Stimulated activated CD8-positive, alpha-beta memory T cell treated with anti-CD3 and anti-CD28 coated beads, Interleukin-4, amount 100 ng/mL, for 48 hours (primary cell): Measurements from ENCODE around the gene MRPS25.

ENCODE experiments used
- DNase-seq: peaks from one replicate; pipeline ENCODE4 v3.0.0-alpha.2; 2020

MRPS25 gene

GRCh38 chr3:15064835-15065549, at the start of gene MRPS25:
Gene MRPS25 (minus strand): TSS chr3:15065315. CDS start chr3:15065194, 121 bp downstream.
- peak; percentile 91 for DNase-seq

GRCh38 chr3:15113884-15114283, 48.8 kb upstream of the MRPS25 start:
- no peak for DNase-seq

- DNase-seq: no peak
Observed at GRCh38 chr3:15113471-15113870, 48.4 kb upstream of the MRPS25 start.

GRCh38 chr3:15112011-15112410, 46.9 kb upstream of the MRPS25 start:
- no peak for DNase-seq

- no peak for DNase-seq
Observed at GRCh38 chr3:15110206-15110605, 45.1 kb upstream of the MRPS25 start.

DNA sequence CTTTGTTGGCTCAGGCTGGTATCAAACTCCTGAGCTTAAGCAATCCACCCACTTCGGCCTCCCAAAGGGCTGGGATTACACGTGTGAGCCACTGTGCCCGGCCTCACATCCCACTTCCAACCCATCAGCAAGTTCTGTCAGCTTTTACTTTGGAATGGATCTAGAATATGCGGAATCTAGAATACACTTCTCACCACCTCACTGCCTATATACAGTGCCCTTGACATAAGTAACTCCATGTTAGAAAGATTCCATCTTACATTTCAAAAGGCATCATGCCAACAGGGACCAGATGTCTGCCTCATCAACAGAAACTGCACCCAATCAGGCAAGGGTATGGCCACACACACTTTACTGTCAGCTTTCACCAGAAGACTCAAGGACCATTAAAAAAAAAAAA, 43.8 kb upstream of the MRPS25 start:
- DNase-seq: no peak

GRCh38 chr3:15108082-15108545, 43.0 kb upstream of the MRPS25 start:
- DNase-seq: peak; percentile 85

GRCh38 chr3:15107075-15107947, 42.2 kb upstream of the MRPS25 start:
- DNase-seq: no peak

GRCh38 chr3:15102836-15103235, 37.7 kb upstream of the MRPS25 start:
- DNase-seq: no peak

DNA sequence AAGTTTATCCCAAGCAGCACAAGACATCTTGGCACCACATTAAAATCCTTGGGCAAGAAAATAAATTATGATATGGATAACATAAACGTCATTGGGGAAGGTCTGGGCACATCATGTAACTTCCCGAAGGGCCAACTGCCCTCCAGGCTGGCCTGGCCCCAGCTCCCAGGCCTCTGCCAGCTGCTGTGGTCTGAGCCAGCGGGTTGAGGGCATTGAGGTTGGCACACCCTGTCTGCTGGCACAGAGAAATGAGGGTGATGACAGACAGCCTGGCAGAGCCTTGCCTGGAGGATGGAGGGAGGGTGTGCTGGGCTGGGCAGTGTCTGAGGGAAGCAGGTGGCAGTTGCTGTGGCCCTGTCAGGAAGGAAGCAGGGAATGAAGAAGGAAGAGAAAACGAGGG, 37.1 kb upstream of the MRPS25 start:
- no peak for DNase-seq

DNA sequence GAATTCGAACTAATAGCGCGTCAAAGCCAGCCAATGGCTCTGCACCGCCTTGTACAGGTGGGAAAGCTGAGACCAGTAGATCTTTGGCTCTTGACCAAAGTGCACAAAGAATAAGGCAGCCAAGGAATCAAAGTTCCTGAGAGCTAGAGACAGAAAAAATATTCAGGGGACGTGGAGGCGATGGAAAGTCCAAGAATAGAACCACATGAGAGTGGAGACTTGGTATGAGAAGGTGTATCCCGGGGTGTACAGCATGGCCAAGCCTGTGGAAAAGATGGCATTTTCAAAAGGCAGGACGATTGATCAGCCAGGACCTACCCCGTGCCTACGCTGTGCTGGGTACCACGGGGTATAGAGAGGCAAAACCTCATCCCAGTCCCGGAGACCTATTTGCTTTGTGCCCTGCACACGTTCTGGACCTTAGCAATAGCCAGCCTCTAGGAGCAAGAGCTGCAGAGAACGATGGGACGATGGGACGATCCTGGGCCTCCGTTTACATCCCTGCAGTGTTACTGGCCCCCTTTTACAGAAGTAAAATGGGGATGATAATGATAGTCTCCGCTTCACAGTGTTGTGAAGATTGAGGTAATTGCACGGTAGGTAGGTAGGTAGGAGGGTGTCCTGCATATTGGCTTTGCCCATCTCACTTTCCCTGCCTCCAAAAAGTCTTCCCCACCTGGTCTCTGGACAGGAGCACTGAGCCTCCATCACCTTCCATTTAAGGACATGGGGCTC, 34.4 kb upstream of the MRPS25 start:
- peak; percentile 42 for DNase-seq

GRCh38 chr3:15098503-15099363, 33.6 kb upstream of the MRPS25 start, which contains the start of gene RBSN:
Gene RBSN (minus strand): TSS chr3:15099148. CDS start chr3:15096120, 3,028 bp downstream.
- DNase-seq: peak; percentile 96

DNA sequence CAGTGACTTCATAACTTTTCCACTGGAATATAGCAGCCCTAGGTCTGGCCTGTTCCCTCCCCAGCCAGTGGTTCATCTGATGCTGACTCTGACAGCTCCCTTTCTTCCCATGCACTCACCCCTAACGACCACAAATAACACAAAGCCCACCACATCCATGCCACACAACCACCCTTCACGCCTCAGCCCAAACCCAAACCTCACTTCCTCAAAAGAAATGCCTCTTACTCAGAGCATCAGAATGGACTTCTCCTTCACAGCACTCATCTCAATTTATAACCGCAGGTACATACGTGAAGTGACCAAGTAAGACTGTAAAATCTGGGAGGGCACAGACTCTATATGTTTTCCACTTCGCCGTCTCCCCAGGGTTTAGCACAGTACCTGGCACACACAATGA, 32.8 kb upstream of the MRPS25 start:
- DNase-seq: peak; percentile 66

DNA sequence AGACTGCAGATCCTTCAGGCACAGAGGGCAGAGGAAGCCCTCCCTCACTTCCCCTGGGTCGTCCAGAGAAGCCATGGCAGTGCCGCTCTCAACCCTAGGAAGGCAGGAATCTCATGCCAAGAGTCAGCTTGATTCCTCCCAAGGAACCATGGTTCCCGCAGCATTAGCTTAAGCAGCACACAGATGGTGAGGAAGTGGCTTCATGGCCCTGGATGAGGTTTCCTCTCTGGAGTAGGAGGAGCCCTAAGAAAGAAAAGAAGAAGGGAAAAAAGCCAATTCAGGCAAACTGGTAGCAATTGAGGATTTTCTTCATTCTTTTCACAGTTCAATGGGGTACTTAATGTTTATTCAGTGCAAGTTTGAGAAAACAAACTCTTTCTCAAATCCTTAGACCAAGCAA, 30.9 kb upstream of the MRPS25 start:
- no peak for DNase-seq

DNA sequence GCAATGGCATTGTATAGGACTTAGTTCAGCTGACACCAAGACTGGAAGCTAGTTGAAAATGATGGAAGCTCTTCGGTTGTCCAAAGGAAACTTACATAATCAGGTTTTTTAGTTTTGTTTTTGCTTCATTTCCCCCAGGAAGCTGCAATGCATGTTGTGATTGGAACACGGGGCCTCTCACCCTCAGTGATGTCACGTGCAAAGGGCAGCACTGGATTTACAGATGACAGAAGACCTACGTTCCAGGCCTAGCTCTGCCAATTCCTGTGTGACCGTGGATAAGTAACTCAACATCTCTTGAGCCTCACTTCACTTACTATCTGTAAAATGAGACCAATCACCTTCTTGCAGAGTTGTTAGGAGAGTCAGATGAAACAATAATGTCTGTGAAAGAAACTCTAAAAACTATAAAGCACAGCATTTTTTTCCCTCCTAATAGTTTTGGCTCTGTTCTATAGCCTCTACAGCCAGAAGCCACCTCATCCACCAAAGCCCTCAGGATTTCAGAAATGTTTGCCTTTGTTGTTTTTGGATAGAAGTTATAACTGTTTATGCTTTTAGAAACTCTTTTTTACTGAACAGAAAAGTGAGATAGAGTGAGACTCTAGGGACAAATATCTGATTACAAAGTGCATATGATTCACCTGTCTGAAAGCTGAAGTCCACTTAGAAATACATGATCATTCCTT, 29.2 kb upstream of the MRPS25 start:
- DNase-seq: no peak

DNA sequence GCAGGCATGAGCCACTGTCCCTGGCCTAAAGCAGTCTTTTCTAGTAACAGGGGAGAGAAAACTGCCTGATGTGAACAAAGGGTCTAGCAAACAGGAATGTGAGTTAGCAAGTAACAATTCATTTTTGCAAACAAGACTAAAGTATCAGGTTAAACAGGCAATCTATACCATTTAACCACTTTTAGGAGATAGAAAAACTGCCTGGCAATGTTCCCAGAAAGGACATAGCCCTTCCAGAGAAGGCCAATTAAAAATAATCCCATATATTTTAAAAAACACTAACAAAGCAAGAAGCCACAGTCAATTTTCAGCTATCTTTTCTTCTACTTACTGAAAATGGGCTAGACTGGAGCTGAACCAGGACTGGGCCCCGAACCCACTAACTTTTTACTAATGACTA, 27.6 kb upstream of the MRPS25 start:
- DNase-seq: no peak

- no peak for DNase-seq
Observed at GRCh38 chr3:15091575-15091974, 26.5 kb upstream of the MRPS25 start.

DNA sequence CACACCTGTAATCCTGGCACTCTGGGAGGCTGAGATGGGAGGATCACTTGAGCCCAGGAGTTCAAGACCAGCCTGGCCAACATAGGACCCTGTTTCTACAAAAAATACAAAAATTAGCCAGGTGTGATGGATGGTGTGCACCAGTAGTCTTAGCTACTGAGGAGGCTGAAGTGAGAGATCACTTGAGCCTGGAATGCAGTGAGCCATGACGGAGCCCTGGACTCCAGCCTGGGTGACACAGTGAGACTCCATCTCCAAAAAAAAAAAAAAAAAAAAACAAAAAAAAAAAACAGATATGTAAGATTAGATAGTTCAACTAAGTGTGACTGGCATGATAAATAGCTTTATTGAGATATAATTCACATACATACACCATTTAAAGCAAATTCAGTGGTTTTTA, 24.1 kb upstream of the MRPS25 start:
- DNase-seq: no peak

DNA sequence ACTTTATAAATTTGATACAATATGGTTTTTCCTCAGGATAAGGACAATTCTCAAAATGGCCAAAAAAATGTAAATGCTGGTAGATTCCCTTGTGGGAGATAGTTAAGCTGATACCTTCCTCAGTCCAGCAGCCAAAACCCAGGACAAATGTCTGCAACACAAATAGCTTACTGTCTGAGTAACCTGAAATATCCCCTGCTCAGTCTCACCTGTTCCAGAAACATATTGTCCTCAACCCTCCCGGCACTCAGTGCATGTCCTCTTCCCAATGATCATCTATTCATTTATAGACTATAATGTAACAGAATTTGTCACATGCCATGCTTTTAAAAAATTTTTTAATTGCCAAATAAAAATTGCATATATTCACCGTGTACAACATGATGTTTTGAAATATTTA, 21.6 kb upstream of the MRPS25 start:
- DNase-seq: no peak

DNA sequence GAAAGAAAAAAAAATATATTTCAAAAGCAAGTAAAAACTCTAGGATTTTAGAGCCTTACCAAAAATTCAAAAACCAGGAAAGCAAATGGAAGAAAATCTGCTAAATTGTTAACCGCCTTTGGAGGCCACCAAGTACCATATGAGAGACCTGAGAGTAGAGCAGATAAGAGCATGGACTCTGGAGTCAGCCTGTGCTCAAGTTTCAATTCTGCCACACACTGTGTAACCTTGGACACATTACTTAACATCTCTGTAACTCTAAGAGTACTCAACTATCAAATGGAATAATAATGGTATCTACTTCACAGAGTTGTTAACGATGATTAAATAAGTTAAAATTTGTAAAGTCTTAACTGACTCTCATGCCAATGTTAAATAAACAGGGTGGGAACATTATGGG, 21.1 kb upstream of the MRPS25 start:
- no peak for DNase-seq

GRCh38 chr3:15083252-15083651, 18.1 kb upstream of the MRPS25 start:
- DNase-seq: no peak
